OCI-LY3 (cell line): Measurements from ENCODE around the gene SH3PXD2A.

Experiments used
- EZH2phosphoT487 ChIP-seq: fragments of 200-600 bp; shearing (Covaris generic); IDR thresholded peaks from 2 replicates; pipeline ENCODE4 v1.6.1; 2018; ENCODE audit warnings: antibody characterized with exemption, mixed run types, low read depth
- TF ChIP-seq, protein P1 (sequence below): fragments of 200-600, 300-600 bp; sonication (generic); IDR thresholded peaks from 2 replicates; pipeline ENCODE4 v1.5.1; 2014; ENCODE audit warnings: antibody characterized with exemption, low read length, low read depth

DNA sequence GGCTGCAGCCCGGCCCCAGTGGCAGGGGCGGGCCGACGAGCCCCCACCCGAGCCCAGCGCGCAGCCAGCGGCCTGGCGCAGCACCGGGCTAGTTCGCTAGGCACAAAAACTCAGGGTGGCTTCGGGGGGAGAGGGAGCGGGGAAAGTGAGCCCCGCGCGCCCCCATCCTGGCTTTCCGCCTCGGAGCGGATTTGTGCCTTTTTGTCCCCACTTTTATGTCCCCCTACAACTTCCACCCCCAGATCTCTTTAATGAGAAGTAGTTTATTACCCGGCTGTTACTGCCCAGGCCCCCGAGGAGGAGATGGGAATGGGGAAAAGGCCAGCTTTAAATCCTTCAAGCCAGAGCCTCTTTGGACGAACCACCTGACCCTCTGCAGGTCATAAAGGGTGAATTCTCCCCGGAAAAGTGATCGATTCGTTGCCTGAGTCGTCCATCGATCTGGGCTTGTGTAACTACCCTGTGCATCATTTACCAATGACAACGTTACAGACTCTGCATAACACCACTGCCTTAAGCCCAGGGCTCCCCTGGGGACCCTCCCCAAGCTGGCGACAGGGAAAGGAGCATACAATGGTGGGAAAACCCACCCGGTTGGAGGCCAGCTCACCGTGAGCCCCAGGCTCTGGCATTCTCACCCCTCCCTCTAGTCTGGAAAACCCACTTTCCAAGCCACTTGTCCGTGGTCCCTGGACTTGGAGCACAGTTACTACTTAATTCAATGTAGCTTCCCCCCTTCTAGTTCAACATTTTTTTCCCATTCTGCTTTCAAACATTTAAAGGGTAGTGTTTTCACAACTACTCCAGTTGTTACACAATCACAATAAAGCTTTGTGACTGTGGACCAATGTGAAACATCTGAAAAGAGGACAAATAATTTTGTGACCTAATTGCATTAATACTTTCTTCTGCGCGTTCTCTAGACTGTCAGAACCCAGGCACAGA, 748 bp upstream of the SH3PXD2A start:
- TF ChIP-seq, protein P1, sequence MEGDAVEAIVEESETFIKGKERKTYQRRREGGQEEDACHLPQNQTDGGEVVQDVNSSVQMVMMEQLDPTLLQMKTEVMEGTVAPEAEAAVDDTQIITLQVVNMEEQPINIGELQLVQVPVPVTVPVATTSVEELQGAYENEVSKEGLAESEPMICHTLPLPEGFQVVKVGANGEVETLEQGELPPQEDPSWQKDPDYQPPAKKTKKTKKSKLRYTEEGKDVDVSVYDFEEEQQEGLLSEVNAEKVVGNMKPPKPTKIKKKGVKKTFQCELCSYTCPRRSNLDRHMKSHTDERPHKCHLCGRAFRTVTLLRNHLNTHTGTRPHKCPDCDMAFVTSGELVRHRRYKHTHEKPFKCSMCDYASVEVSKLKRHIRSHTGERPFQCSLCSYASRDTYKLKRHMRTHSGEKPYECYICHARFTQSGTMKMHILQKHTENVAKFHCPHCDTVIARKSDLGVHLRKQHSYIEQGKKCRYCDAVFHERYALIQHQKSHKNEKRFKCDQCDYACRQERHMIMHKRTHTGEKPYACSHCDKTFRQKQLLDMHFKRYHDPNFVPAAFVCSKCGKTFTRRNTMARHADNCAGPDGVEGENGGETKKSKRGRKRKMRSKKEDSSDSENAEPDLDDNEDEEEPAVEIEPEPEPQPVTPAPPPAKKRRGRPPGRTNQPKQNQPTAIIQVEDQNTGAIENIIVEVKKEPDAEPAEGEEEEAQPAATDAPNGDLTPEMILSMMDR = no peak
- no peak for TF ChIP-seq EZH2phosphoT487
